HL-60 (cell line): Measurements from ENCODE around the gene ZFAND6.
"Not testable (repeated sequence)": the region's sequence is repeated elsewhere in the genome, so short reads cannot be mapped to it uniquely, and the experiment has no call there.

ENCODE experiments used
- DNase-seq, 2 experiments: peaks; one replicate each; pipeline ENCODE4 v3.0.0-alpha.2; 2010 to 2020; ENCODE audit warnings: low read depth in 1 of 2, low spot score in 1 of 2
- H3K27ac ChIP-seq: fragments of 250-450 bp; sonication (Bioruptor Pico); replicated peaks from 2 replicates; pipeline ENCODE4 v1.5.1; 2020; ENCODE audit warnings: mild to moderate bottlenecking, moderate library complexity
- H3K27me3 ChIP-seq: fragments of 250-450 bp; sonication (Bioruptor Pico); 2 replicates; pipeline ENCODE4 v1.5.1; 2021; ENCODE audit warnings: mild to moderate bottlenecking, moderate library complexity; ENCODE audit not compliant: insufficient read depth, poor library complexity, severe bottlenecking
- H3K4me3 ChIP-seq: replicated peaks from 2 replicates; pipeline ENCODE4 v1.5.1; 2011; ENCODE audit warnings: mild to moderate bottlenecking, control low read depth, low read length; ENCODE audit not compliant: insufficient read depth
- CTCF ChIP-seq: IDR thresholded peaks from one replicate; pipeline ENCODE4 v1.5.1; 2011; ENCODE audit warnings: low read length, control low read depth, inconsistent platforms; ENCODE audit not compliant: insufficient read depth
- GABPA ChIP-seq: IDR thresholded peaks from 2 replicates; pipeline ENCODE4 v1.6.1; 2012; ENCODE audit warnings: low read depth
- POLR2AphosphoS5 ChIP-seq: IDR thresholded peaks from 2 replicates; pipeline ENCODE4 v1.6.1; 2012; ENCODE audit warnings: low read depth
- REST ChIP-seq: IDR thresholded peaks from 2 replicates; pipeline ENCODE4 v1.6.1; 2012; ENCODE audit warnings: low read depth; ENCODE audit not compliant: insufficient replicate concordance
- SPI1 ChIP-seq: IDR thresholded peaks from 2 replicates; pipeline ENCODE4 v1.6.1; 2012; ENCODE audit warnings: low read depth, mild to moderate bottlenecking, borderline replicate concordance

The ZFAND6 gene

GRCh38 chr15:80012060-80012726 is 47.3 kb upstream of the ZFAND6 start:
- Histone ChIP-seq H3K27me3 (no peaks in the 10 kb centered on the region), H3K4me3 (no peak overlapping the region), H3K27ac (no peak overlapping the region)
- DNase-seq = no peak
- TF ChIP-seq GABPA (no peak), CTCF (no peak), SPI1 (peak; percentile 44; the same call in 1 of the 2 replicates), REST (no peak)

GRCh38 chr15:80014186-80014585 is 45.3 kb upstream of the ZFAND6 start:
- DNase-seq, H3K27ac ChIP-seq, H3K4me3 ChIP-seq, H3K27me3 ChIP-seq: not testable (repeated sequence)

GRCh38 chr15:80015156-80015555 is 44.3 kb upstream of the ZFAND6 start:
- H3K4me3 ChIP-seq = no peak overlapping the region
- H3K27ac ChIP-seq = no peak overlapping the region
- TF ChIP-seq REST (no peak), GABPA (no peak), SPI1 (no peak), POLR2AphosphoS5 (no peak), CTCF (no peak)
- H3K27me3 ChIP-seq = no peaks in the 10 kb centered on the region
- no peak for DNase-seq

GRCh38 chr15:80016506-80016905 is 43.0 kb upstream of the ZFAND6 start:
- not testable (repeated sequence) for H3K27me3 ChIP-seq, H3K27ac ChIP-seq, H3K4me3 ChIP-seq, DNase-seq

GRCh38 chr15:80017139-80017538 is 42.3 kb upstream of the ZFAND6 start:
- not testable (repeated sequence) for H3K4me3 ChIP-seq, DNase-seq

More at GRCh38 chr15:80017139-80017538, 42.3 kb upstream of the ZFAND6 start:
- not testable (repeated sequence) for H3K27ac ChIP-seq, H3K27me3 ChIP-seq
